Hepatocyte (in vitro differentiated cells): Measurements from ENCODE around the gene JADE1. TPM values are rescaled to one million over a fixed set of nuclear protein-coding genes. Genes with fewer than 3 reads are reported as not detected.

Experiments
- DNase-seq: peaks from one replicate; pipeline ENCODE4 v3.0.0-alpha.2; 2016; ENCODE audit warnings: low spot score
- H2AFZ ChIP-seq: fragments of 200-600 bp; sonication (generic); 2 replicates; pipeline ENCODE4 v1.6.0; 2016; ENCODE audit warnings: antibody characterized with exemption, mild to moderate bottlenecking
- H3K27ac ChIP-seq: fragments of 200-600 bp; sonication (generic); 2 replicates; pipeline ENCODE4 v1.5.1; 2016; ENCODE audit warnings: mild to moderate bottlenecking
- H3K27me3 ChIP-seq: fragments of 200-600 bp; sonication (generic); 2 replicates; pipeline ENCODE4 v1.6.1; 2016
- H3K36me3 ChIP-seq: fragments of 200-600 bp; sonication (generic); replicated peaks from 2 replicates; pipeline ENCODE4 v1.5.1; 2016; ENCODE audit warnings: low read depth; ENCODE audit not compliant: insufficient read depth
- H3K4me1 ChIP-seq: fragments of 200-600 bp; sonication (generic); 2 replicates; pipeline ENCODE4 v1.5.1; 2016; ENCODE audit warnings: mild to moderate bottlenecking, moderate library complexity; ENCODE audit not compliant: insufficient read depth
- H3K4me2 ChIP-seq: fragments of 200-600 bp; sonication (generic); 2 replicates; pipeline ENCODE4 v1.6.0; 2016
- H3K4me3 ChIP-seq: fragments of 200-600 bp; sonication (generic); 2 replicates; pipeline ENCODE4 v1.5.1; 2016; ENCODE audit warnings: mild to moderate bottlenecking
- H3K79me2 ChIP-seq: fragments of 200-600 bp; sonication (generic); 2 replicates; pipeline ENCODE4 v1.6.0; 2017; ENCODE audit warnings: mild to moderate bottlenecking
- H3K9me2 ChIP-seq: fragments of 200-600 bp; sonication (generic); replicated peaks from 2 replicates; pipeline ENCODE4 v1.6.0; 2017; ENCODE audit warnings: mild to moderate bottlenecking; ENCODE audit not compliant: insufficient read depth
- H3K9me3 ChIP-seq: fragments of 200-600 bp; sonication (generic); 2 replicates; pipeline ENCODE4 v1.5.1; 2016; ENCODE audit warnings: low read depth, mild to moderate bottlenecking
- H4K20me1 ChIP-seq: fragments of 200-600 bp; sonication (generic); 2 replicates; pipeline ENCODE4 v1.6.0; 2016; ENCODE audit warnings: mild to moderate bottlenecking; ENCODE audit not compliant: insufficient read depth, poor library complexity, severe bottlenecking
- EZH2 ChIP-seq: fragments of 200-600 bp; sonication (generic); IDR thresholded peaks from 2 replicates; pipeline ENCODE4 v1.6.1; 2016; ENCODE audit warnings: antibody characterized with exemption, mild to moderate bottlenecking, borderline replicate concordance
- EZH2phosphoT487 ChIP-seq: fragments of 200-600 bp; sonication (generic); IDR thresholded peaks from one replicate; pipeline ENCODE4 v1.6.1; 2018; ENCODE audit warnings: antibody characterized with exemption, mild to moderate bottlenecking, low read depth, moderate library complexity; ENCODE audit not compliant: unreplicated experiment, severe bottlenecking
- WGBS: methylation state at CpG from one replicate; pipeline ENCODE4 v1.1.6; 2016; ENCODE audit warnings: low lambda C conversion rate; ENCODE audit errors: missing lambda C conversion rate; 5-methylcytosine and 5-hydroxymethylcytosine counted together
- polyA plus RNA-seq: library from polyadenylated mRNA; unstranded; fragments of >200 nt; fragmentation: Nextera tagmentation; extraction: Ambion mirVana; gene quantifications from 2 replicates; pipeline ENCODE4 v1.2.1, GENCODE V29; 2016
- total RNA-seq: library from RNA; depleted of rRNA; stranded (reverse); fragments of >200 nt; gene quantifications from 2 replicates; pipeline ENCODE4 v1.2.3, GENCODE V29; 2014
- TF ChIP-seq, protein P1 (sequence below): fragments of 200-600 bp; sonication (generic); IDR thresholded peaks from 2 replicates; pipeline ENCODE4 v1.5.1; 2016; ENCODE audit warnings: antibody characterized with exemption, mild to moderate bottlenecking; ENCODE audit not compliant: poor library complexity

The JADE1 gene
- total and polyA plus RNA-seq, 2 experiments from 2014 or later, result 21.0 to 27.7 TPM

DNA sequence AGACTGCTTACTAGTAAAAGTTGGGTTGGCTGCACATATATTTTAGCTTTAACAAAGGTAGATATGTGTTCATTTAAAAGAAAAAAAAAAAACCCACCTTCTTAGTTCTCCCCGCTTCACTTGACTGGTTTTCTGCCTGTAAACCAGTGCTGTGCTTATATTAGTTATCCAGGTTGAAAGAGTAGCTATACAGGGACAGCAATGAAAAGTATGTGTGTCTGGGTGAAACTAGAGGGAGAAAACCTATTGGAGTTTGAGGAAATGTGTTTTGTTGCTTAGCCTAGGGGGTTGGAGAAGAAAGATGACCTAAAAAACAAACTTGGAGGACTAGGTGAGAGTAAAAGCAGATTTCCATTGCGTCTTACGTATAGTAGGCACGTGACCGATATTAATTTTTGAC lies 4.5 kb downstream of the JADE1 start:
- no peaks in the 10 kb centered on the region for H3K36me3 ChIP-seq
- no peaks in the 10 kb centered on the region for H3K9me3 ChIP-seq
- no peaks in the 10 kb centered on the region for H3K9me2 ChIP-seq
- H3K4me2 ChIP-seq, result no peak overlapping the region
- peaks cover 8% of the 10 kb centered on the region for H3K4me1 ChIP-seq
- H3K27ac ChIP-seq, result no peak overlapping the region
- DNase-seq, result no peak
- peaks cover 23% of the 10 kb centered on the region for H4K20me1 ChIP-seq
- H3K4me3 ChIP-seq, result no peak overlapping the region
- no peaks in the 10 kb centered on the region for H3K27me3 ChIP-seq
- peaks cover 70% of the 10 kb centered on the region for H3K79me2 ChIP-seq
- TF ChIP-seq EZH2 (no peak), EZH2phosphoT487 (no peak)
- TF ChIP-seq, protein P1, sequence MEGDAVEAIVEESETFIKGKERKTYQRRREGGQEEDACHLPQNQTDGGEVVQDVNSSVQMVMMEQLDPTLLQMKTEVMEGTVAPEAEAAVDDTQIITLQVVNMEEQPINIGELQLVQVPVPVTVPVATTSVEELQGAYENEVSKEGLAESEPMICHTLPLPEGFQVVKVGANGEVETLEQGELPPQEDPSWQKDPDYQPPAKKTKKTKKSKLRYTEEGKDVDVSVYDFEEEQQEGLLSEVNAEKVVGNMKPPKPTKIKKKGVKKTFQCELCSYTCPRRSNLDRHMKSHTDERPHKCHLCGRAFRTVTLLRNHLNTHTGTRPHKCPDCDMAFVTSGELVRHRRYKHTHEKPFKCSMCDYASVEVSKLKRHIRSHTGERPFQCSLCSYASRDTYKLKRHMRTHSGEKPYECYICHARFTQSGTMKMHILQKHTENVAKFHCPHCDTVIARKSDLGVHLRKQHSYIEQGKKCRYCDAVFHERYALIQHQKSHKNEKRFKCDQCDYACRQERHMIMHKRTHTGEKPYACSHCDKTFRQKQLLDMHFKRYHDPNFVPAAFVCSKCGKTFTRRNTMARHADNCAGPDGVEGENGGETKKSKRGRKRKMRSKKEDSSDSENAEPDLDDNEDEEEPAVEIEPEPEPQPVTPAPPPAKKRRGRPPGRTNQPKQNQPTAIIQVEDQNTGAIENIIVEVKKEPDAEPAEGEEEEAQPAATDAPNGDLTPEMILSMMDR, result no peak
- WGBS, result 95% methylated on average over 5 of the region's 5 CpGs
- H2AFZ ChIP-seq, result no peak overlapping the region

DNA sequence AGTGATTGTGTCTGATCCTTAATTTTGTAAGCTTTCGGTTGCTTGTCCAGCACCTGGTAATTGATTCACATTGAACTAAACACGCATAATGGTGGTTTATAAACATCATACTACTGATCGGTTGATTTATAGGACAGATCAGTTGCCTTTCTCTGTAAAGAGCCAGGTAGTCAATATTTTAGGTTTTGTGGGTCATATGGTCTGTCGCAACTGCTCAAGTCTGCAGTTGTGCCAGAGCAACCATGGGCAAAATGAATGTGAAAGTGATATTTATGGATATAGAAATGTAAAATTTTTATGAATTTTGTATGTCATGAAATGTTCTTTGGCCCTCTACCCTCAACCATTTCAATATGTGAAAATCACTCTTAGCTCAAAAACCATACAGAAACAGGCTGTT lies 8.9 kb downstream of the JADE1 start:
- no peak overlapping the region for H2AFZ ChIP-seq
- H3K27ac ChIP-seq, result peak overlapping the region; percentile 57

DNA sequence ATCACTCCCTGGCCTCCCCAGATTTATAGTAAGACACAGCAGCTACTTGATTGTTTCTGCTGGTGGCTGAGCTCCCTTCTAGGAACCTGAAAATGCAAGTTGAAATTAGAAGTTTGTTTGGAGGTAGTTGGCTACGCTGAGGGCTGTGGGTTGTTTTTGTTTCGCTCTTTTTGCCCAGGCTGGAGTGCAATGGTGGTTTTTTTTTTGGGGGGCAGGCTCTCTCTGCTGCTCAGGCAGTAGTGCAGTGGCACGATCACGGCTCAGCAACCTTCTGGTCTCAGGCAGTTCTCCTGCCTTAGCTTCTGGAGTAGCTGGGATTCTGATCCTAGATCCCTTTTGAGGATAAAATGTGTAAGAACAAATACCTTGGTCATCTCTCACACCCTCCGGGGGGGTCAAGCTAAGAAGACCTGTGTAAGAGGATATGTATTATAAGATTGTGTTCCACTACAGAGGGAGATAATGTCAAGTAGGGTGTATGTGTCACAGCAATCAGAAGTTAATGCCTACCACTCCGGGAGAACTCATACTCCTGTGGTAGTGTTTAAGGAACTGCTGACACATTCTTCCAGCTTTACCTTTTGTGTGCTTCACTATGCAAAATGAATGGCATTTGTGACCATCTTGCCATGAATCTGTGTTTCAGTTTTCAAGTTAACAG lies 9.7 kb downstream of the JADE1 start:
- WGBS, result 63% methylated on average over 6 of the region's 6 CpGs
- Histone ChIP-seq H3K4me1 (peaks cover 19% of the 10 kb centered on the region), H3K9me2 (no peaks in the 10 kb centered on the region), H3K4me3 (no peak overlapping the region), H3K27me3 (no peaks in the 10 kb centered on the region), H3K4me2 (no peak overlapping the region), H3K36me3 (no peaks in the 10 kb centered on the region), H3K79me2 (peaks cover 100% of the 10 kb centered on the region), H2AFZ (no peak overlapping the region), H4K20me1 (peaks cover 18% of the 10 kb centered on the region), H3K9me3 (no peaks in the 10 kb centered on the region), H3K27ac (peak overlapping the region; percentile 57)
- no peak for DNase-seq
- TF ChIP-seq, protein P1, result no peak
- TF ChIP-seq EZH2, result no peak
- no peak for TF ChIP-seq EZH2phosphoT487

More for the DNA sequence above, 8.9 kb downstream of the JADE1 start:
- Histone ChIP-seq H3K79me2 (peaks cover 100% of the 10 kb centered on the region), H3K4me2 (no peak overlapping the region), H3K27me3 (no peaks in the 10 kb centered on the region), H3K4me1 (peaks cover 18% of the 10 kb centered on the region), H3K4me3 (no peak overlapping the region), H3K36me3 (no peaks in the 10 kb centered on the region), H3K9me3 (no peaks in the 10 kb centered on the region), H4K20me1 (peaks cover 24% of the 10 kb centered on the region), H3K9me2 (no peaks in the 10 kb centered on the region)
- DNase-seq, result no peak
- no peak for TF ChIP-seq EZH2phosphoT487
- TF ChIP-seq, protein P1, result no peak
- TF ChIP-seq EZH2, result no peak
- 99% methylated on average over 4 of the region's 4 CpGs for WGBS
